KMS-11 (cell line): Measurements from ENCODE around the gene ZNF420.

Experiments
- H2AFZ ChIP-seq: fragments of 200-600 bp; sonication (generic); 2 replicates; pipeline ENCODE4 v1.6.1; 2016; ENCODE audit warnings: antibody characterized with exemption, mixed run types, low read depth
- H3K27ac ChIP-seq: fragments of 200-600 bp; sonication (generic); 2 replicates; pipeline ENCODE4 v1.6.1; 2016; ENCODE audit warnings: mild to moderate bottlenecking, mixed run types
- H3K27me3 ChIP-seq: fragments of 200-600 bp; sonication (generic); 2 replicates; pipeline ENCODE4 v1.6.1; 2017; ENCODE audit warnings: mild to moderate bottlenecking, low read depth, mixed run types, moderate library complexity; ENCODE audit not compliant: insufficient read depth
- H3K36me3 ChIP-seq: fragments of 200-600 bp; sonication (generic); 2 replicates; pipeline ENCODE4 v1.6.1; 2017; ENCODE audit warnings: mild to moderate bottlenecking, mixed run types; ENCODE audit not compliant: insufficient read depth
- H3K4me1 ChIP-seq: fragments of 200-600 bp; sonication (generic); 2 replicates; pipeline ENCODE4 v1.6.1; 2016; ENCODE audit warnings: mild to moderate bottlenecking, low read depth, mixed run types; ENCODE audit not compliant: poor library complexity, severe bottlenecking
- H3K4me2 ChIP-seq: fragments of 200-600 bp; sonication (generic); 2 replicates; pipeline ENCODE4 v1.7.0; 2016; ENCODE audit warnings: mild to moderate bottlenecking, mixed run types
- H3K4me3 ChIP-seq: fragments of 200-600 bp; sonication (generic); IDR thresholded peaks from 2 replicates; pipeline ENCODE4 v1.6.1; 2017; ENCODE audit warnings: low read depth, low read length, mixed read lengths; ENCODE audit not compliant: insufficient read depth
- H3K79me2 ChIP-seq: fragments of 200-600 bp; sonication (generic); 2 replicates; pipeline ENCODE4 v1.6.1; 2016; ENCODE audit warnings: low read depth, mixed run types; ENCODE audit not compliant: insufficient read depth
- H3K9ac ChIP-seq: fragments of 200-600 bp; sonication (generic); 2 replicates; pipeline ENCODE4 v1.6.1; 2016; ENCODE audit warnings: mild to moderate bottlenecking, mixed run types
- H4K20me1 ChIP-seq: fragments of 200-600 bp; sonication (generic); 2 replicates; pipeline ENCODE4 v1.6.1; 2016; ENCODE audit warnings: mild to moderate bottlenecking, mixed run types; ENCODE audit not compliant: insufficient read depth
- CTCF ChIP-seq: fragments of 200-600 bp; sonication (generic); conservative IDR thresholded peaks from 2 replicates; pipeline ENCODE4 v1.6.1; 2017; ENCODE audit warnings: low read depth, mild to moderate bottlenecking, antibody characterized with exemption, low read length, moderate library complexity, mixed read lengths

ZNF420 gene

GRCh38 chr19:37077501-37077933 lies 716 bp upstream of the ZNF420 start:
- Histone ChIP-seq H3K27ac (no peak overlapping the region; the same call in 1 of the 2 replicates), H3K4me3 (no peak overlapping the region), H3K9ac (no peak overlapping the region; the same call in 1 of the 2 replicates), H3K4me1 (no peaks in the 10 kb centered on the region), H3K4me2 (peak overlapping the region; percentile 46), H3K79me2 (peaks cover 13% of the 10 kb centered on the region; the same call in 1 of the 2 replicates), H2AFZ (peak overlapping the region; percentile 89), H3K36me3 (peaks cover 3% of the 10 kb centered on the region; the same call in 1 of the 2 replicates), H4K20me1 (no peaks in the 10 kb centered on the region), H3K27me3 (no peaks in the 10 kb centered on the region)
- no peak for TF ChIP-seq CTCF

DNA sequence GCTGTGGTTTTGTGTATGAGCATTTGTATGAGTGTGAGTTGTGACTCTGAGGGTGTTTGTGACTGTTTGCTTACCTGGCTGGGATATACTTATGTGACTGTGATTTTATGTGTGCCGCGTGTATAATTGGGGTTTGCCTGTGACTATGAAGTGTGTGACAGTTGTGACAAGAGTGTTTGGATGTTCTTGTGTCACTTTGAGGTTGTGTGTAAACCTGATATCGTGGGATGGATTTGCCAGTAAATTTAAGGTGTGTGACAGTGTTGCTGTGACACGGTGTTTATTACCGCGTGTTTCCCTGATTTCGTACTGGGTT lies 442 bp downstream of the ZNF420 start:
- H3K4me2 ChIP-seq = peak overlapping the region; percentile 46; the same call in 1 of the 2 replicates
- no peaks in the 10 kb centered on the region for H4K20me1 ChIP-seq
- no peak overlapping the region; the same call in 1 of the 2 replicates for H3K27ac ChIP-seq
- TF ChIP-seq CTCF = no peak
- peak overlapping the region; percentile 47; the same call in 1 of the 2 replicates for H3K9ac ChIP-seq
- H3K27me3 ChIP-seq = no peaks in the 10 kb centered on the region
- peaks cover 4% of the 10 kb centered on the region; the same call in 1 of the 2 replicates for H3K36me3 ChIP-seq
- H3K4me1 ChIP-seq = no peaks in the 10 kb centered on the region
- H3K4me3 ChIP-seq = no peak overlapping the region
- H2AFZ ChIP-seq = peak overlapping the region; percentile 89
- peaks cover 13% of the 10 kb centered on the region; the same call in 1 of the 2 replicates for H3K79me2 ChIP-seq

GRCh38 chr19:37079238-37079637 lies 1.0 kb downstream of the ZNF420 start:
- Histone ChIP-seq H4K20me1 (no peaks in the 10 kb centered on the region), H3K27ac (no peak overlapping the region), H3K79me2 (peaks cover 13% of the 10 kb centered on the region; the same call in 1 of the 2 replicates), H3K4me3 (no peak overlapping the region), H3K9ac (no peak overlapping the region), H2AFZ (no peak overlapping the region), H3K36me3 (peaks cover 4% of the 10 kb centered on the region; the same call in 1 of the 2 replicates), H3K4me2 (peak overlapping the region; percentile 46), H3K4me1 (no peaks in the 10 kb centered on the region), H3K27me3 (no peaks in the 10 kb centered on the region)
- TF ChIP-seq CTCF = no peak

DNA sequence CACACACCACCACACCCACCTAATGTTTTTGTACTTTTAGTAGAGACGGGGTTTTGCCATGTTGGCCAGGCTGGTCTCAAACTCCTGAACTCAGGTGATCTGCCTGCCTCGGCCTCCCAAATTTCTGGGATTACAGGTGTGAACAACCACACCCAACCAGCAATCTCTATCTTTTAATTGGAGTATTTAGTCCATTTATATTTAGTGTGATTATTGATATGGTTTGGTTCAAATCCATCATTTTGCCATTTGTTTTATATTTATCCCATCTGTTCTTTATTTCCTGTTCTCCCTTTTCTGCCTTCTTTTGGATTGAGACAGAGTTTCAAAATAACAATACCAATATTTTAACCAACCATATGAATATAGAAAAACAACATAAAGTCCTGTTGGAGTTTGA lies 4.1 kb downstream of the ZNF420 start:
- TF ChIP-seq CTCF = no peak
- Histone ChIP-seq H4K20me1 (no peaks in the 10 kb centered on the region), H3K4me3 (no peak overlapping the region), H3K4me1 (no peaks in the 10 kb centered on the region), H3K4me2 (no peak overlapping the region), H3K79me2 (peaks cover 13% of the 10 kb centered on the region; the same call in 1 of the 2 replicates), H3K27me3 (no peaks in the 10 kb centered on the region), H3K27ac (no peak overlapping the region), H3K36me3 (peaks cover 4% of the 10 kb centered on the region; the same call in 1 of the 2 replicates), H2AFZ (no peak overlapping the region), H3K9ac (no peak overlapping the region)
